Lung (tissue), 16 donors: ENCODE results near the gene GNAI1. TPM values are rescaled to one million over a fixed set of nuclear protein-coding genes. Genes with fewer than 3 reads are reported as not detected.

ENCODE experiments used
- ATAC-seq: fragments of 200-7000 bp; cut with Tn5 transposase; one replicate; pipeline ENCODE4 v1.9.1; 2020; ENCODE audit warnings: moderate number of reproducible peaks; ENCODE audit not compliant: insufficient read depth, low FRiP score
- DNase-seq, 3 donors: peaks; one replicate each; pipeline ENCODE4 v3.0.0-alpha.2; 2013 to 2017
- H3K27ac ChIP-seq, 2 donors: one replicate each; pipeline ENCODE4 v1.5.1; 2013; ENCODE audit warnings: mild to moderate bottlenecking in 2 of 2, moderate library complexity in 2 of 2, control low read depth in 1 of 2, inconsistent platforms in 1 of 2, low read depth in 1 of 2, low read length in 1 of 2
- H3K27me3 ChIP-seq, 3 donors: one replicate each; pipeline ENCODE4 v1.5.1; 2013; ENCODE audit warnings: low read length in 2 of 3; ENCODE audit not compliant: control insufficient read depth in 3 of 3, insufficient read depth in 3 of 3
- H3K36me3 ChIP-seq, 4 donors: one replicate each; pipeline ENCODE4 v1.5.1; 2013; ENCODE audit warnings: low read length in 4 of 4, mild to moderate bottlenecking in 1 of 4, moderate library complexity in 1 of 4; ENCODE audit not compliant: control insufficient read depth in 4 of 4, insufficient read depth in 4 of 4
- H3K4me1 ChIP-seq, 5 donors: one replicate each; pipeline ENCODE4 v1.5.1; 2013; ENCODE audit warnings: low read length in 5 of 5, mild to moderate bottlenecking in 2 of 5, moderate library complexity in 1 of 5; ENCODE audit not compliant: control insufficient read depth in 5 of 5, insufficient read depth in 5 of 5
- H3K4me3 ChIP-seq: one replicate; pipeline ENCODE4 v1.5.1; 2013; ENCODE audit warnings: mild to moderate bottlenecking, control low read depth, moderate library complexity
- H3K9ac ChIP-seq, 2 donors: one replicate each; pipeline ENCODE4 v1.5.1; 2013; ENCODE audit warnings: low read length in 2 of 2, control low read depth in 1 of 2; ENCODE audit not compliant: insufficient read depth in 1 of 2
- H3K9me3 ChIP-seq, 4 donors: one replicate each; pipeline ENCODE4 v1.5.1; 2013; ENCODE audit warnings: low read length in 3 of 4, mild to moderate bottlenecking in 1 of 4, moderate library complexity in 1 of 4; ENCODE audit not compliant: control insufficient read depth in 4 of 4, insufficient read depth in 3 of 4
- WGBS, 2 donors: extraction: QIAGEN DNeasy Blood & Tissue Kit; methylation state at CpG; one replicate each; pipeline ENCODE4 v1.1.7; 2013; 5-methylcytosine and 5-hydroxymethylcytosine counted together
- long read RNA-seq, 5 donors: transcript quantifications; one replicate each; lab custom pipeline, GENCODE V29; 2026
- polyA plus RNA-seq, 2 donors: library from polyadenylated mRNA; stranded (reverse); fragments of 200-250 nt; gene quantifications; one replicate each; pipeline ENCODE4 v1.2.1, GENCODE V29; 2013
- total RNA-seq, 2 donors: library from RNA; depleted of rRNA in 1 of 2; stranded (reverse); fragments of >200 nt in 1 of 2; gene quantifications; one replicate each; pipeline ENCODE4 v1.2.1, GENCODE V29; 2014 to 2021
- TF ChIP-seq, protein P1 (sequence below): IDR thresholded peaks from 2 replicates; pipeline ENCODE4 v1.5.1; 2012; ENCODE audit warnings: mild to moderate bottlenecking; ENCODE audit errors: control extremely low read depth, extremely low read depth
- donor health status: control.
- donor health status: control.
- donor health status: Bipolar disorder and iron deficiency.
- donor health status: healthy.
- donor health status: DM: yes; HTN: yes; CAD: no.

Gene GNAI1
- total RNA-seq (100 to 1,000 TPM in 1 of 2 donors, 10 to 100 TPM in 1; 28.5 to 155 TPM), polyA plus RNA-seq (10 to 100 TPM; 10.4 to 11.9 TPM)
- long read RNA-seq, donor 1, full-length matches to known transcripts: 50 of 68 reads
- long read RNA-seq, donor 1, partial matches to known transcripts: 12 of 68 reads
- long read RNA-seq, donor 1, other reads (novel, unspliced or antisense): 6 of 68 reads
- long read RNA-seq, donor 2, full-length matches to known transcripts: 12 of 18 reads
- long read RNA-seq, donor 2, partial matches to known transcripts: 6 of 18 reads
- long read RNA-seq, donor 2, other reads (novel, unspliced or antisense): 0 of 18 reads
- long read RNA-seq, donor 3, full-length matches to known transcripts: 15 of 25 reads
- long read RNA-seq, donor 3, partial matches to known transcripts: 10 of 25 reads
- long read RNA-seq, donor 3, other reads (novel, unspliced or antisense): 0 of 25 reads
- long read RNA-seq, donor 4, full-length matches to known transcripts: 16 of 16 reads
- long read RNA-seq, donor 4, partial matches to known transcripts: 0 of 16 reads
- long read RNA-seq, donor 4, other reads (novel, unspliced or antisense): 0 of 16 reads
- long read RNA-seq, donor 5, full-length matches to known transcripts: 40 of 40 reads
- long read RNA-seq, donor 5, partial matches to known transcripts: 0 of 40 reads
- long read RNA-seq, donor 5, other reads (novel, unspliced or antisense): 0 of 40 reads

DNA sequence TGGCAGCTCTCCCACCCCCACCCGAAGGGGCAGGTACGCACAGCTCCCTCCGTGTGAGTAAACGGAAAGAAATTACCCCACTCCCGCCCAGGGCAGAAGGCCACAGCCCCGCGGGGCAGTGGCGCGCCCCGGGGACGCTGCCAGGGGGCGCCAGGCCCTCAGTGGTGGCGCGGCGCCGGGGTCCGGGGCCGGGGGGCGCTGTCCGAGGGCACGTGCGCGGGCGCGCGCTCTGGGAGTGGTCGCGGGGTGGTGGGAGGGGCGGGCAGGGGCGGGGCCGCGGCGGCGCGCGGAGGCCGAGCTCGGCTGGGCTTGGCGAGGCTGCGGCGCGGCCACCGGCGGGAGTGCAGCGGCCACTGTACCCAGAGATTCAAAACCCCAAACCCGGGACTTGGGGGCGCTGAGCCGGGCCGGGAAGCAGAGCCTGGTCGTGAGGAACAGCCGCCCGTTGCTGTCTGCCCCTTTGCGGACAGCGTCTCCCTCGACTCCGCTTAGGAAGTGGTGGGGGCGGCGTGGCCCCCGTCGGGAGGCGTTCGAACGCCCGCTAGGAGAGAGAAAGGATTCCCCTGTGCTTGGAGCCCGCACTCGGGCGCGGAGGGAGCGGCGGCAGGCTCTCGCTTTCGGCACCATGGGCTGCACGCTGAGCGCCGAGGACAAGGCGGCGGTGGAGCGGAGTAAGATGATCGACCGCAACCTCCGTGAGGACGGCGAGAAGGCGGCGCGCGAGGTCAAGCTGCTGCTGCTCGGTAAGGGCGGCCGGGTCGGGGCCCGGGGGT is at the start of gene GNAI1:
Gene GNAI1, plus strand, starts transcription at position 296 of the 773 bp plus-strand sequence. Its CDS starts 330 bp downstream, at position 626.
- Histone ChIP-seq H3K9ac (peak within 1 kb of the TSS; percentile 87 to 99), H3K4me1 (peaks cover 3 to 34% (median 8%) of the 10 kb centered on the region in 5 donors), H3K36me3 (peaks cover 0 to 3% (median 0%) of the 10 kb centered on the region in 4 donors), H3K4me3 (peak within 1 kb of the TSS; percentile 87), H3K9me3 (no peaks in the 10 kb centered on the region), H3K27ac (peak within 1 kb of the TSS; percentile 67 to 97), H3K27me3 (no peaks in the 10 kb centered on the region)
- DNase-seq (peak; percentile 87 to 93 (median 93)), ATAC-seq (peak; percentile 83)
- TF ChIP-seq, protein P1, sequence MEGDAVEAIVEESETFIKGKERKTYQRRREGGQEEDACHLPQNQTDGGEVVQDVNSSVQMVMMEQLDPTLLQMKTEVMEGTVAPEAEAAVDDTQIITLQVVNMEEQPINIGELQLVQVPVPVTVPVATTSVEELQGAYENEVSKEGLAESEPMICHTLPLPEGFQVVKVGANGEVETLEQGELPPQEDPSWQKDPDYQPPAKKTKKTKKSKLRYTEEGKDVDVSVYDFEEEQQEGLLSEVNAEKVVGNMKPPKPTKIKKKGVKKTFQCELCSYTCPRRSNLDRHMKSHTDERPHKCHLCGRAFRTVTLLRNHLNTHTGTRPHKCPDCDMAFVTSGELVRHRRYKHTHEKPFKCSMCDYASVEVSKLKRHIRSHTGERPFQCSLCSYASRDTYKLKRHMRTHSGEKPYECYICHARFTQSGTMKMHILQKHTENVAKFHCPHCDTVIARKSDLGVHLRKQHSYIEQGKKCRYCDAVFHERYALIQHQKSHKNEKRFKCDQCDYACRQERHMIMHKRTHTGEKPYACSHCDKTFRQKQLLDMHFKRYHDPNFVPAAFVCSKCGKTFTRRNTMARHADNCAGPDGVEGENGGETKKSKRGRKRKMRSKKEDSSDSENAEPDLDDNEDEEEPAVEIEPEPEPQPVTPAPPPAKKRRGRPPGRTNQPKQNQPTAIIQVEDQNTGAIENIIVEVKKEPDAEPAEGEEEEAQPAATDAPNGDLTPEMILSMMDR: no peak
- 0 to 1% methylated on average over 70 to 92 of the region's 92 CpGs for WGBS, 2 donors

DNA sequence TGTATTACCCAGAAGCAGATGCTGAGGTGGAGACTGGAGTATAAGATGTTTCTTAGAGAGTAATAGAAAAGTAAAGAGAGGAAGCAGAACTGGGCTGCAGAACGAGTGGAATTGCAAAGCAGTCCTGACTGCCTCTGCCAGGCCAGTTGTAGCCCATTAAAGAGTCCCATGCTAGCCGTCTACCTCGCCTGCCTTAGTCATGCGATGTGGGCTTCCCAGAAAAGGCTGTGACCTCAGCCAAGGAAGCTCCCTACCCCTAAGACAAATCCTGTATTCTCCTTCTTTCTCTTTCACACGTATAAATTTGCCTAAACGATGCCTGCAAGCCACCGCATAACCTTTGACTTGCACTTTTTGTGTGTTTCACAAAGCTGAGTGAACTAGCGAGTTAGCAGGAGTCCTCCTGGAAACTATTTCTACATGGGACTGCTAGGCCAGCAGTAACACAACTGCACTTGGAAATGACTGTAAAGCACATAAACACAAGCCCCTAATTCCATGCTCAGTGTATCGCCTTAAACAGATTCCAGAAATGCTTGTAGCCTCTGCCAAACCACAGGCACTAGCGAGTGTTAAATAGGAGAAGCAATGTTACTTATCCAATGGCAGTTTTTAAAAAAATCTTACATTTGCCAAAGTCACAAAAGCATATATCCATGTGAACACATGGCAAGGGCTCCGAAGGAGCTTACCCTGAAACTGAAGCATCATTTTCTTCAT is 47.4 kb upstream of the GNAI1 start:
- Histone ChIP-seq H3K9me3 (no peaks in the 10 kb centered on the region), H3K4me1 (peaks cover 0 to 32% (median 2%) of the 10 kb centered on the region in 5 donors), H3K36me3 (no peaks in the 10 kb centered on the region), H3K4me3 (no peak overlapping the region), H3K9ac (peak overlapping the region in 1 of 2 donors; percentile 26), H3K27me3 (no peaks in the 10 kb centered on the region), H3K27ac (peak overlapping the region in 1 of 2 donors; percentile 20)
- TF ChIP-seq, protein P1: no peak
- WGBS, 2 donors: 75 to 85% methylated on average over 11 of the region's 11 CpGs
- ATAC-seq (no peak), DNase-seq (peak; percentile 47 to 85 (median 78))

DNA sequence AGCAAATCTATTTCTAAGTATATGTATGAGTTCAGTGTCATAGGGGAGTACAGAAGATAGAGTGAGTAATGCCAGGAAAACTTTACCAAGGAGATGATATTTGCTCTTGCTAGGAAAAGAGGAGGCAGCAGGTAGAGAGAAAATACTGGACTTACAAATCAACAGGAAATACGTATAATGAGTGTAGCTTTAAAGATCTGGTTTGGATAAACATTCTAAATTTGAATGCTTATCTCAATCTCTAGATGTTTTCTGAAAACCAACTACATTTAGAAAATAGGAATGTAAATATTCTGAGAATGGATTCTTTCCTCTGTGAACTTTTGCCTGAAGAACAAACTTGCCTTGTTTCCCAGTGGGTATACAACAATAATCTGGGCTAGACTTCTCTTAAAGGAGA is 46.9 kb upstream of the GNAI1 start:
- 36 to 64% methylated on average over 1 of the region's 1 CpG for WGBS, 2 donors
- H3K4me3 ChIP-seq: no peak overlapping the region
- ATAC-seq: no peak
- peaks cover 0 to 37% (median 2%) of the 10 kb centered on the region in 5 donors for H3K4me1 ChIP-seq
- H3K9me3 ChIP-seq: no peaks in the 10 kb centered on the region
- no peaks in the 10 kb centered on the region for H3K27me3 ChIP-seq
- TF ChIP-seq, protein P1: no peak
- no peak overlapping the region for H3K27ac ChIP-seq
- H3K36me3 ChIP-seq: no peaks in the 10 kb centered on the region
- H3K9ac ChIP-seq: no peak overlapping the region
- peak in 1 of 3 donors; percentile 43 for DNase-seq
